Medulla oblongata (tissue), 1 donor: ENCODE results near the gene C15orf62.

Experiments used
- DNase-seq: peaks from one replicate; pipeline ENCODE4 v3.0.0-alpha.2; 2015; ENCODE audit errors: extremely low spot score

C15orf62 gene

GRCh38 chr15:40782609-40783227 is 12.9 kb downstream of the C15orf62 start:
- DNase-seq: no peak

DNA sequence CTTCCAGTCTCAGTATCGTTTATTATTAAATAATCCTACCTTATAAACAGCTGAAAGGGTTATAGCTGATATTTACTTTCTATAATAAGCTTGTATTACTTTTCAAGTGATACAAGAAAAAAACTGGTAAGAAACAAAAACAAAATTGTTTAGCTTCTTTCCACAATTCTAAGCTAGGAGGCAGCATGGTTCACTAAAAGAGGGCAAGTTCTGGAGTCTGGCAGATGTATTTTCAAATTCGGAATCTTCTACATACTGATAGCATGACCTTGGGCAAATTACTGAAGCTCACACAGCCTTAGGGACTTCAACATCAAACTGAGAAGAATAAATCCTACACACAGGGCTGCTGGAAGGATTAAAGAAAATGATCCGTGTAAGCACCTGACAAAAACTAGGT is 15.4 kb downstream of the C15orf62 start:
- no peak for DNase-seq

GRCh38 chr15:40785814-40786213 is 16.0 kb downstream of the C15orf62 start:
- no peak for DNase-seq

DNA sequence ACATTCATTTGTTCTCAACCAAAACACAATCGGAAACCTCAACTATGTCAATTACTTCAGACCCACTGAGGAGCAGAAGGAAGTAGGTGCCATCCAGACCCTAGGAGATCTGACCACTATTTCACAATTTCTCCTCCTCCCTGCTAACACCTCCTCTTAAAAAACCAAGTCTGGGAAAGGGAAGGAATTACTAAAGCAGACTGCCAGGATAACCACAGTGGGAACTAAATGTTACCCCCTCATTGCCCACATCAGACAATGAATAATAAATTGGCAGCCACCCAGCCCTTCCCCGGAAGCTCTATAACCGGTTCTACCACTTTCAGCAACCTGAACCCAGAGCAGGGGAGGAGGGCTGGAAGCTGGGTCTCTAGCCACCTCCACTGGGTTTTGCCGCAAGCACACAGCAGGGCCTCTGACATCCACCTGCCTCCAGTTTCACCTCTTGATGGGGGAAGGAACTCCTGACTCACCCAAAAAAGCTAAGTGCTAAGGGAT is 17.6 kb downstream of the C15orf62 start:
- no peak for DNase-seq

DNA sequence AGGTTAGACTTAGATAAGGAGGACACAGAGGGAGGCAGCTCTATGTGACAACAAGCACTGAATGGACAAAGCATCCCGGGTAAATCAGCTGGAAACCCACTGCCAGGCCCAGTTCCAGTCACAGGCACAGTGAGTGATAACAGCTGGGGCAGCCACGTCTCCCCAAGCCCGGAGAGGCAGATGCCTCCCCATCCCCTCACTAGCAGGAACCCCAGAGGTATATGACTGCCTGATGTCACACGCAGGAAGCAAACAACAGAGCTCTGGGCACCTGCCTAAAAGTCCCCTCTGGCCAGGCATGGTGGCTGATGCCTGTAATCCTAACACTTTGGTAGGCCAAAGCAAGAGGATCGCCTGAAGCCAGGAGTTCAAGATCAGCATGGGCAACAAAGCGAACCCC is 18.2 kb downstream of the C15orf62 start:
- no peak for DNase-seq

- no peak for DNase-seq
Measured at GRCh38 chr15:40789119-40789518, 19.3 kb downstream of the C15orf62 start.

DNA sequence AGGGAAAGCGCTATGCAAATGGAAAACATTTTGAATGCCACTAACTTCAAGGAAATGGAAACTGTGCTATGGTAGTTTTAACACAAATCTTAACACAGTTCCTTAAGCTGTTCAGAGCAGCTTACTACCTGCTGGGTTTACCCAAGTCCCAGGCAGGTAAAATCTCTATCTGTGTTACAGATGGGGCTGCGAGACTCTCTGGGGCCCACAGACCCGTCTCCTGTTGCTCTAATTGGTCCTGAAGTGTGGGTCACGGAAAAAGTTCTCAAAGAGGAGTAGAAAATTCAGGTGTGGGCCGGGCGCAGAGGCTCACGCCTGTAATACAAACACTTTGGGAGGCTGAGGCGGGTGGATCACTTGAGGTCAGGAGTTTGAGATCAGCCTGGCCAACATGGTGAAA is 20.2 kb downstream of the C15orf62 start:
- DNase-seq: no peak

GRCh38 chr15:40790718-40791117 is 20.9 kb downstream of the C15orf62 start:
- DNase-seq: no peak

GRCh38 chr15:40792394-40792793 is 22.6 kb downstream of the C15orf62 start:
- DNase-seq: no peak

DNA sequence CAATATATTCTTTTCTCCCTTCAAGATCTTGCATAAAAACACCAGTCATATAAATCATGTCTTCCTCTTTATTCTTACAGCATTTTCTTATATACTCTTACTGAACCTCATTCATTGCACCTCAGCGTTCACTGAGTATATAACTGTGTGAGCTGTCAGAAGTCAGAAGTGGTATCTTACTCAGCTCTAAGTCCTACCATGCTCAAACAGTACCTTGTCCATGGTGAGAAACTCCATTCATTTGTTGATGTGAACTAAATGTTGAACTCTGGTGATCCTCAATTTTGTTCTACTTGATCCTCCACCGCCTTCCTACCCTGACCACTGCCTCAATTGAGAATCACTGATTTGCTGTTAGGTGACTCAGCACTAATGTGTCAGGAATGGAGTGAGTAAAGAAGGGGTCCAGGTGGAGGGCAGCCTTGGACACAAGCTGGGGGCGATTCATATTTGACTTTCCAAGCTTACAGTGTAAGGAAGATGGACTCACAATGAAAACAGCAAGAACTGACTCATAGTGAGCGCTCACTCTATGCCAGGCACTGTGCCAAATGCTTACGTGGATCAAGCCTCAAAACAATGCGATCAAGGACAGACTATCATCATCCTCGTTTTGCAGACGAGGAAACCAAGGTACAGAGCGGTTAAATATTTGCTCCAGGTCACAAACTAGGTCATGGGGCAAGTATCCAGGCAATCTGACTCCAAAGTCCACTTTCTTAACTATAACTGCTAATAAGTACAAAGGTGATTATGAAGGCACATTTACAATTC is 23.6 kb downstream of the C15orf62 start:
- no peak for DNase-seq

DNA sequence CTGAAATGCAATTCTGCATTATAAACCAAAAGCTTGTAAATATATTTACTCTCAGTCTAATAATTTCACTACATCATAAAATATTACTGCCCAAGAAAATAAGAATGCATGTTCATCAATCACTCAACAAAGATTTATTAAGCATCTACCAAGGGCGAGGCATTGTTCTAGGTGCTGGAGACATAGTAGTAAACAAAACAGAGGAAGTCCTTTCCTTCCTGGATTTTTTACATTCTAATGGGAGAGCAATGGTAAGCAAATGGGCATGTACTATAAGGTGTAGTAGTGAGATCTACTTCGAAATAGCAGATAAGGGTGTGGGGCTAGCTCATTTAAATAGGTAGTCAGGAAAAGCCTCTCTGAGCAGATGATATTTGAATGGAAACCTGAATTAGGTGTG is 26.3 kb downstream of the C15orf62 start:
- DNase-seq: no peak

DNA sequence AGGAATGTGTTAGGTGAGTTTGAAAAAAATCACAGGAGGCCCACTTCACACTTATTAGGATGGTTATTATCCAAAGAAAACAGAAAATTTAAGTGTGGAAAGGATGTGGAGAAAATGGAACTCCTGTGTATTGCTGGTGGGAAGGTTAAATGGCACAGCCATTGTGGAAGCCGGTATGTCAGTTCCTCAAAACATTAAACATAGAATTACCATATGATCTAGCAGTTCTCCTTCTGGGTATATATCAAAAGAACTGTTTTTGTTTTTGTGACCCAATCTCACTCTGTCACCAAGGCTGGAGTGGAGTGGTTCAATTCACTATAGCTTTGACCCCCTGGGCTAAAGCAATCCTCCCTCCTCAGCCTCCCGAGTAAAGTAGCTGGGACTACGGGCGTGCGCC is 26.7 kb downstream of the C15orf62 start:
- no peak for DNase-seq

DNA sequence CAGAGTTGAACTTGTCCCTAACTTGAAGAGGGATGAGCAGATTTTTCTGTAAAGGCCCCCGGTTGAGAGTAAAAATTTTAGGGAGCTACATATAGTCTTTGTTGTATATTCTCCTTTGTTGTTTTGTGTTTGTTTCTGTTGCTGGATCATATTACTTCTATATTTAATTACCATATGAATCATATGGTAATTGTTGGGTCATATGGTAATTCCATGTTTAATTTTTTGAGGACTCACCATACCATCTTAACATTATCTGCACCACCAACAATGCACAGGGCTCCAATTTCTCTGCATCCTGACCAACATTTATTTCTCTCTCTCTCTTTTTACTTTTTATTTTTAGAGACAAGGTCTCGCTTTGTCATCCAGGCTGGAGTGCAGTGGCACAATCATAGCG is 29.7 kb downstream of the C15orf62 start:
- DNase-seq: no peak

GRCh38 chr15:40803076-40803475 is 33.3 kb downstream of the C15orf62 start:
- no peak for DNase-seq

- DNase-seq: no peak
Measured at GRCh38 chr15:40803688-40804087, 33.9 kb downstream of the C15orf62 start.

GRCh38 chr15:40806672-40807027 is 36.9 kb downstream of the C15orf62 start:
- no peak for DNase-seq

DNA sequence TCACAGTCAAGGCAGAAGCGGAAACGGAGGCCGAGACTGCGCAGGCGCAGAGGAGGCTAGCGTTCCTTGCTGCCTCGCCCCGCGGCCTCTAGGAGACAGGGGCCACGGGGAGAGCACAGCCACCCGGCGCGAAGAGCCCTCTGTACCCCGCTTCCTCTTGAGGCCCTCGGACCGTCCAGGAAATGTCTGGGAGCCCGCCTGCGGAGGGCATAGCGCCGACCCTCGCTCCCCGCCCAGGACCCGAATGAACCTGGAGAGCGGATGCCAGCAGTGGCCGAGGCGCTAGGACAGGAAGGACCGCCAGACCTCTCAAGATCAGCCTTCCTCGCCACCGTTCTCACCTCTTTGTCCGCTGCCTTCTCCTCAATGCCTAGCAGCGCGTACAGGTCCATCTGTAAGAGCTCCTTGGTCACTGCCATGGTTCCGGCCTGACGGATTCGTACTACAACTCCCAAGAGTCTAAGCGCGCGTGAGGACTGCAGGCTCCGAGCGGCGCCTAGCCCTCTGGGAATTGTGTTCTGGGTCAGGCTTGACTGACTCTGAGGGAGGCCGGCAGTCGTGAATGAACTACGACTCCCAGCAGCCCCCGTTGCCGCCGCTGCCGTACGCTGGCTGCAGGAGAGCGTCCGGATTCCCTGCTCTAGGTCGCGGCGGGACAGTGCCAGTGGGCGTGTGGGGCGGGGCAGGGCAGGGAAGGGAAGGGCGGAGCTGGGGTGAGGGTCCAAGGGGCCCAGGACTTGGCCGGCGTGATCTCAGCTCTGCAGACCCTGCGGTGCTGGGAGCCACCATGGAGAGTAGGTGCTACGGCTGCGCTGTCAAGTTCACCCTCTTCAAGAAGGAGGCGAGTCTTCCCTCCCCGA is 37.5 kb downstream of the C15orf62 start, which contains the start of the genes DNAJC17 and ZFYVE19:
Gene DNAJC17, minus strand, starts transcription at position 446 of the 860 bp plus-strand sequence. Its CDS starts 27 bp downstream, at position 419.
Gene ZFYVE19, plus strand, starts transcription at position 62 of the 860 bp plus-strand sequence. Its CDS starts 501 bp downstream, at position 563.
- peak; percentile 99 for DNase-seq

DNA sequence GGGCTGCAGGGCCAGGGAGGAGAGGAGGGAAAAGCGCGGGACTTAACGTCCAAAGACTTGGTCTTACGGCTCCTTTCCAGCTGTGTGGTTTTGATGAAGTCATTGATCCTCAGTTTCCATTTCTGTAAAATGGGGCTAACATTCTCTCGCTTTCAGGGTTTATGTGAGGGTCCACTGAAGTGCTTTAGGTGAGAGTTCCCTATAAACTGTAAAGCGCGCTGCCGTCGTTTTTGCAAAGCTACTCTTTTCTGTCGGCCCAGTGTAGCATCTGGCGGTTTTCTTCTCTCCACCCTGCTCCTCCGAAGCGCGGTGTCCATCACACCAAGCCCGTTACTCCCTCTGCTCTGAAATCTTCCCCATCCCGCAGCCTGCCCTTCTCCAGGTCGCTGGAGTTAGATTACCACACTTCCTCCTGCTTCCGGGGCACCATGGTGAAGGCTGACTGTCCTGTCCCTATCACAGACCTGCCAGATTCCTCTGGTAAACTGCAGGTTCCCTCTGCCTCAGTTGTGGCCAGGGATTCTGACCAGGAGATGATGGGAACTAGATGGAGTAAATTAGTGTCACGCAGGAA is 38.2 kb downstream of the C15orf62 start:
- DNase-seq: no peak

- no peak for DNase-seq
Measured at GRCh38 chr15:40808861-40809450, 39.2 kb downstream of the C15orf62 start.

DNA sequence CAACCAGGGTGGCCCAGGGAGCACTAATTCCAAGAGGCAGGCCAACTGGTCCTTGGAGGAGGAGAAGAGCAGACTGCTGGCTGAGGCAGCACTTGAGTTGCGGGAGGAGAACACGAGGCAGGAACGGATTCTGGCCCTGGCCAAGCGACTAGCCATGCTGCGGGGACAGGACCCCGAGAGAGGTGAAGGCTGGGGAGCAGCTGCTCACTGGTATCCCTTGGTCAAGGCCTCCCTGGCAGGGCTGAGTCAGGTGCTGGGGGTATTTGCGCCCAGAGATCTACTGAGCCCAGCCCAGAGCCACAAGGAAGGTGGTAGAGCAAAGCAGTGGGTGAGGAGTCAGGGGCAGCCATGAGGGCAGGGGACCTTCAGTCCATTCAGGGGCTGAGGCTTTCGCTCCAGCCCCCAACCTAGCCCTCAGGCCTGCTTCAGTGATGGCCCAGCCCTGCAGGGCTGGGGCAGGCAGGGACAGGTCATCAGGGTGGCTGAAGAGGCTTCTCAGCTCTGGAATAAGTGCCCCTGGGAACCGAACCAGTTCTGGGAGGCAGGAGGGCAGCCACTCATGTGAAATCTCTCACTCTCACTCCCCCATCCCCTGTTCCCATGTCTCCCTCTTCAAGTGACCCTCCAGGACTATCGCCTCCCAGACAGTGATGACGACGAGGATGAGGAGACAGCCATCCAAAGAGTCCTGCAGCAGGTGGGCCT is 43.1 kb downstream of the C15orf62 start:
- no peak for DNase-seq
